ENCODE data around the gene CIB4. TPM values are rescaled to one million over a fixed set of nuclear protein-coding genes. Genes with fewer than 3 reads are reported as not detected.

Gene CIB4
- total RNA-seq, 3 donors from 2014 or later (not counting 1 experiment from before 2014, with no cell fraction given), result not detected

DNA sequence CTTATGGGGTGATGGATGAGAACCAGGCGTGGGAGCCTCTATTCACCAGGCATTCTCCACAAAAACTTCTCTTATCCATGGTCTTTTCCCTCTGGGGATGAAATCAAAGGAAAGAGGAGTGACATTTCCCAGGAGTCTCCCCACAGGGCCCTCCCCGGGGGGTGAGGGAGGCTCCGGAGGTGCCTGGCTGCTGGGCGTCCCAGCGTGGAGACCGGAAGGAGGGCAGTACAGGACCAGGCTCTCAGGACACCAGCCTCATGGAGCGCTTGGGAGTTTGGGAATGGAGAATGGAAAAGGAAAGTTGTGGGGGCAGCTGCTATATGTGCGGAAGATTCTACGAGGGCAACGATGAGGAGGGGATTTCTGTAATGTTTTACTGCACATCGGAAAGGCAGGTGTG lies 22.1 kb downstream of the CIB4 start:
- Histone ChIP-seq H3K4me1 (ENCODE audit: control insufficient read depth, insufficient read depth, low read length) (peaks cover 4% of the 10 kb centered on the region), H3K9me3 (ENCODE audit: control insufficient read depth, insufficient read depth, low read length) (no peaks in the 10 kb centered on the region), H3K4me3 (ENCODE audit: low read length) (no peak overlapping the region), H3K27ac (ENCODE audit: low read length) (no peak overlapping the region), H3K36me3 (ENCODE audit: control insufficient read depth, insufficient read depth, low read length) (no peaks in the 10 kb centered on the region), H3K27me3 (ENCODE audit: control insufficient read depth, insufficient read depth, low read length) (no peaks in the 10 kb centered on the region)
- Mint-ChIP-seq H3K27ac (no peak overlapping the region), H3K9me3 (no peaks in the 10 kb centered on the region), H3K36me3 (no peaks in the 10 kb centered on the region), H3K4me3 (no peak overlapping the region), H3K4me1 (peaks cover 0 to 7% of the 10 kb centered on the region in 2 donors), H3K27me3 (ENCODE audit: low read depth in 2 of 2) (peaks cover 0 to 17% of the 10 kb centered on the region in 2 donors)
- ATAC-seq, result no peak
- intact Hi-C loops (cut with micrococcal nuclease), result no loop called here
- TF ChIP-seq, protein P1, sequence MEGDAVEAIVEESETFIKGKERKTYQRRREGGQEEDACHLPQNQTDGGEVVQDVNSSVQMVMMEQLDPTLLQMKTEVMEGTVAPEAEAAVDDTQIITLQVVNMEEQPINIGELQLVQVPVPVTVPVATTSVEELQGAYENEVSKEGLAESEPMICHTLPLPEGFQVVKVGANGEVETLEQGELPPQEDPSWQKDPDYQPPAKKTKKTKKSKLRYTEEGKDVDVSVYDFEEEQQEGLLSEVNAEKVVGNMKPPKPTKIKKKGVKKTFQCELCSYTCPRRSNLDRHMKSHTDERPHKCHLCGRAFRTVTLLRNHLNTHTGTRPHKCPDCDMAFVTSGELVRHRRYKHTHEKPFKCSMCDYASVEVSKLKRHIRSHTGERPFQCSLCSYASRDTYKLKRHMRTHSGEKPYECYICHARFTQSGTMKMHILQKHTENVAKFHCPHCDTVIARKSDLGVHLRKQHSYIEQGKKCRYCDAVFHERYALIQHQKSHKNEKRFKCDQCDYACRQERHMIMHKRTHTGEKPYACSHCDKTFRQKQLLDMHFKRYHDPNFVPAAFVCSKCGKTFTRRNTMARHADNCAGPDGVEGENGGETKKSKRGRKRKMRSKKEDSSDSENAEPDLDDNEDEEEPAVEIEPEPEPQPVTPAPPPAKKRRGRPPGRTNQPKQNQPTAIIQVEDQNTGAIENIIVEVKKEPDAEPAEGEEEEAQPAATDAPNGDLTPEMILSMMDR (IDR thresholded peaks at IDR 0.05), result no peak
- WGBS (ENCODE audit: insufficient coverage), result 78% methylated on average over 9 of the region's 11 CpGs
- no peak for DNase-seq

DNA sequence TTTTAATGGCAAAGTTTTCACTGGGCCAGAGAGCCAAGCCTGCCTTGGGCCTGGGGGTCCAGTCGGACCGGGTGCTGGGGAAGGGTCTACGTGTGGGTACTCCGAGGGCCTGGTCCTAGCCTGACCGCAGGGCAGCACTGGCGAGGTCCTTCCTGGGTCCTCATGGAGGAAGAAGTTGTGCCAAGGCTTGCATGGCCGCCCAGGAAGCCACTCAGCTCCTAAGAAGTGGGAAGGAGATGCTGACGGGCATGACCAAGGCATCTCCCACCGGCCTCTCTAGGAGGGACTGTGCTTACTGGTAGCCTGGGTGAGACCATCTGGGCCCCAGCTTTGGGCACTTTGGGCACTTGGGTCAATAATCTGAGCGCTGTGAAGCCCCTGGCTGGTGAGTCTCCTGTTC lies 22.6 kb downstream of the CIB4 start:
- Mint-ChIP-seq H3K4me3 (no peak overlapping the region), H3K9me3 (no peaks in the 10 kb centered on the region), H3K27ac (no peak overlapping the region), H3K36me3 (no peaks in the 10 kb centered on the region), H3K27me3 (ENCODE audit: low read depth in 2 of 2) (peaks cover 0 to 17% of the 10 kb centered on the region in 2 donors), H3K4me1 (peaks cover 0 to 7% of the 10 kb centered on the region in 2 donors)
- WGBS (ENCODE audit: insufficient coverage), result 88% methylated on average over 10 of the region's 10 CpGs
- Histone ChIP-seq H3K27me3 (ENCODE audit: control insufficient read depth, insufficient read depth, low read length) (no peaks in the 10 kb centered on the region), H3K4me1 (ENCODE audit: control insufficient read depth, insufficient read depth, low read length) (peaks cover 4% of the 10 kb centered on the region), H3K27ac (ENCODE audit: low read length) (no peak overlapping the region), H3K36me3 (ENCODE audit: control insufficient read depth, insufficient read depth, low read length) (no peaks in the 10 kb centered on the region), H3K4me3 (ENCODE audit: low read length) (no peak overlapping the region), H3K9me3 (ENCODE audit: control insufficient read depth, insufficient read depth, low read length) (no peaks in the 10 kb centered on the region)
- TF ChIP-seq, protein P1 (IDR thresholded peaks at IDR 0.05), result no peak
- DNase-seq (no peak), ATAC-seq (no peak)
- intact Hi-C loops (cut with micrococcal nuclease), result no loop called here

DNA sequence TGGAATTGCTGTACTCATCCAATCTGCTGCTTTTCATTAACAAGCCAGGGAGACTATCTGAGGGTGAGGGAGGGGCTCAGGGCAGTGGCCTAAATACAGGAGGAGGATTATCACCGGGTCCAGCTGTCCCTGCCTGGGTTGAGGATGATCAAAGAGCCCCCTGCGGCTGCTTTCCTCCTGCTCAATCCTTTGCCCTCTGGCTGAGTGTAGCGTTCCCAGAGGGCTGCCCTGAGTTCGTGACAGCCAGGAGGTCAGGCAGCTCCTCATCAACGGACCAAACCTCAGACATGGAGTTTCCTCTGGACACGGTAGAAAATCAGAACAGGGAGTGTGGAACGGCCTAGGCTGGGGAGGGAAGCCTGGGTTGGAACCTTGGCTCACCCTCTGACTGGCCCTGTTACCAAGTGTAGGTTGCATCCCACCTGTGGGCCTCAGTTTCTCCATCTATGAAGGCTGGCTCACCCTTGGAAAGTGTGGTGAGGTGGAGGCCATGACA lies 23.5 kb downstream of the CIB4 start:
- Histone ChIP-seq H3K36me3 (ENCODE audit: control insufficient read depth, insufficient read depth, low read length) (no peaks in the 10 kb centered on the region), H3K27me3 (ENCODE audit: control insufficient read depth, insufficient read depth, low read length) (no peaks in the 10 kb centered on the region), H3K9me3 (ENCODE audit: control insufficient read depth, insufficient read depth, low read length) (no peaks in the 10 kb centered on the region), H3K4me1 (ENCODE audit: control insufficient read depth, insufficient read depth, low read length) (peaks cover 4% of the 10 kb centered on the region), H3K4me3 (ENCODE audit: low read length) (no peak overlapping the region), H3K27ac (ENCODE audit: low read length) (no peak overlapping the region)
- intact Hi-C loops (cut with micrococcal nuclease), result no loop called here
- Mint-ChIP-seq H3K36me3 (no peaks in the 10 kb centered on the region), H3K27ac (no peak overlapping the region), H3K4me1 (peaks cover 0 to 7% of the 10 kb centered on the region in 2 donors), H3K4me3 (no peak overlapping the region), H3K27me3 (ENCODE audit: low read depth in 2 of 2) (peaks cover 0 to 17% of the 10 kb centered on the region in 2 donors), H3K9me3 (no peaks in the 10 kb centered on the region)
- ATAC-seq, result no peak
- DNase-seq, result no peak
- 81% methylated on average over 7 of the region's 7 CpGs for WGBS (ENCODE audit: insufficient coverage)
- TF ChIP-seq, protein P1 (IDR thresholded peaks at IDR 0.05), result no peak

All from natural killer cell (primary cell).